CMK (cell line): ENCODE measurements around the gene CDH9.

Experiments
- DNase-seq: peaks from one replicate; pipeline ENCODE4 v3.0.0-alpha.2; 2010; ENCODE audit warnings: low read depth

The CDH9 gene, protein sequence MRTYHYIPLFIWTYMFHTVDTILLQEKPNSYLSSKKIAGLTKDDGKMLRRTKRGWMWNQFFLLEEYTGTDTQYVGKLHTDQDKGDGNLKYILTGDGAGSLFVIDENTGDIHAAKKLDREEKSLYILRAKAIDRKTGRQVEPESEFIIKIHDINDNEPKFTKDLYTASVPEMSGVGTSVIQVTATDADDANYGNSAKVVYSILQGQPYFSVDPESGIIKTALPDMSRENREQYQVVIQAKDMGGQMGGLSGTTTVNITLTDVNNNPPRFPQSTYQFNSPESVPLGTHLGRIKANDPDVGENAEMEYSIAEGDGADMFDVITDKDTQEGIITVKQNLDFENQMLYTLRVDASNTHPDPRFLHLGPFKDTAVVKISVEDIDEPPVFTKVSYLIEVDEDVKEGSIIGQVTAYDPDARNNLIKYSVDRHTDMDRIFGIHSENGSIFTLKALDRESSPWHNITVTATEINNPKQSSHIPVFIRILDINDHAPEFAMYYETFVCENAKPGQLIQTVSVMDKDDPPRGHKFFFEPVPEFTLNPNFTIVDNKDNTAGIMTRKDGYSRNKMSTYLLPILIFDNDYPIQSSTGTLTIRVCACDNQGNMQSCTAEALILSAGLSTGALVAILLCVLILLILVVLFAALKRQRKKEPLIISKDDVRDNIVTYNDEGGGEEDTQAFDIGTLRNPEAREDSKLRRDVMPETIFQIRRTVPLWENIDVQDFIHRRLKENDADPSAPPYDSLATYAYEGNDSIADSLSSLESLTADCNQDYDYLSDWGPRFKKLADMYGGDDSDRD

DNA sequence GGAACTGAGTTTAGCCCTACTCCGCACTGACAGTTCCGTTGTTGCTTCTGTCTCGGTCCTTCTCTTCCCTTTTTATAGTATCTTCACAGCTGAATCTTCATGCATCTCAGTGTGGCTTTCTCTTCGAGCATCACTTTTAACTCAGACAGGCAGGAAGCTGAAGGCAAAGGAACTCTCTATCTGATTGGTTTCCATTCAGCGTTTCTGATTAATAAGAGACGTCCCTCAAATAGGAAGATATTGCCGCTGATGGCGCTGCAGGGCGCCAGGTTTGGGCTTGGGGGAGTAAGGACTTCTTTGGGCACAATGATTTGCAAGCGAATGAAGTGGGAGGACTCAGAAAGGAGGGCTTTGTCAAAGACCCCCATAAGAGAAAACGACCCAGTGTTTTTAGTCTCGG lies at the start of gene CDH9:
CDH9 (minus strand) TSS at position 111 of the 400 bp plus-strand sequence. CDS start 50,253 bp downstream, outside the sequence.
- no peak for DNase-seq

DNA sequence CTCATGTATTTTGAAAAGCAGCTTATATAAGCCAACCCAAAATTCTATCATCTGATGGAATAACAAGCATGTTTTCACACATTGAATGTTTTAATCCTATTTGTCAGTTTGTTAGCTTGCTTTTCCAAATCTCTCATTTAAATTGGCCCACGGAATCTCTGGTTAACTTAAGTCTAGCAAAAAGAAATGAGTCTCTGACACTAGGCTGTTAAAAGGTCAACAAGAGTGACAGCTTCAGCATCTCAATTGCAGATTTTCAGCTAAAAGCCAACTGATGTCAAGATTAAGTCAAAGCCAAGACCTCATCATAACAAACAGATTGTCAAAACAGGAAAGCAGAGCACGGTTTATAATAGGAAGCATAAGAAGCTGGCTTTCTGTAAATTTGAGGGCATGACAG lies 49.4 kb upstream of the CDH9 start:
- DNase-seq, result no peak

DNA sequence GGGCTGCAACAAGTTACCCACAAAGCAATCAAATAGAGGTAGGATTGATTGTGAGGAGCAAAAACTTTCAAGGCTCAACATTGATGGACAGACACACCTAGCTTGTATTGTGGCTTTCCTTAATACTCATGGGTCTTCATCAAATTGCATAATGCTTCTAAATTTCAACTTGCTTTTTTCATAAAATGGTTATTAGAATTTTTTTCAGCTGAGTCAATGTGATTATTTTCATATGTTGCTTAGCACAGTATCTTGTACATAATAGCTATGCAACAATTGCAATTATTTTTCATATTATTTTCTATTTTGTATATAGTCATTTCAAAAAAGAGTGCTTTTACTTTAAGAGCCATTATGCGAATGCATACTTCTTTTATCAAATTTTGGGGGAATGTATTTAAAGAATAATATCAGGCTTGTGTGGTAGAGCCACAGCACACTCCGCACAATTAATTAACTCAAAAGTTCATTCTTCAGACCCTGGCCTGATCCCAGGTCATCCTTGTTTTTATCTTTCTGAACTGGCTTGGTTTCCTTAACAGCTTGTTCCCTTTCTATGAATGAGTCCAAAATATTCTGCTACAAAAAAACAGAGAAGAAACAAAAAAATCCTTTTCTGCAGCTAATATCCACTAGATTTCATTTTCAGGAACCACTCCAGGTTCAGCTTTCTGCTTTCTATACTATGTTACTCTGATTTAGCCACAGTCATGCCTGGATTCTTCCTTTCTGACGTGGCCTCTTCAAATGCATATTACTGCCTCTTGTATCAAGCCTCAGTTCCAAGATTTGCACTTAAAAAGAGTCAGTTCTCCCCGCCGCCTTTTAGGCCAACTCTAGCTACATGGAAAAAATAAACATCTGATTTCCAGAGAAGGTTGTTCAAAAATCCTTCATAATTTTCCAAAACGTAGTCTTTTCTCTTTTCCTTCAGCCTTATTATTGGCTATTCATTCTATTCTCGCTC lies 45.3 kb upstream of the CDH9 start:
- no peak for DNase-seq

DNA sequence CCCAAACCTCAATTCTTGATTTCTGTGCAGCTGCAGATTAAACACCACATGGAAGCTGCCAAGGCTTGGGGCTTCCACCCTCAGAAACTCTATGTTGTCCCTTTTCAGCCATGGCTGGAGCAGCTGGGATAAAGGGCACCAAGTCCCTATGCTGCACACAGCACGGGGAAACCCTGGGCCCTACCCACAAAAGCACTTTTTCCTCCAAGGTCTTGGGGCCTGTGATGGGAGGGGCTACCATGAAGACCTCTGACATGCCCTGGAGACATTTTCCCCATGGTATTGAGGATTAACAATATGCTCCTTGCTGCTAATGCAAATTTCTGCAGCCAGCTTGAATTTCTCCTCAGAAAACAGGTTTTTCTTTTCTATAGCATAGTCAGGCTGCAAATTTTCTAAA lies 41.8 kb upstream of the CDH9 start:
- DNase-seq, result no peak

DNA sequence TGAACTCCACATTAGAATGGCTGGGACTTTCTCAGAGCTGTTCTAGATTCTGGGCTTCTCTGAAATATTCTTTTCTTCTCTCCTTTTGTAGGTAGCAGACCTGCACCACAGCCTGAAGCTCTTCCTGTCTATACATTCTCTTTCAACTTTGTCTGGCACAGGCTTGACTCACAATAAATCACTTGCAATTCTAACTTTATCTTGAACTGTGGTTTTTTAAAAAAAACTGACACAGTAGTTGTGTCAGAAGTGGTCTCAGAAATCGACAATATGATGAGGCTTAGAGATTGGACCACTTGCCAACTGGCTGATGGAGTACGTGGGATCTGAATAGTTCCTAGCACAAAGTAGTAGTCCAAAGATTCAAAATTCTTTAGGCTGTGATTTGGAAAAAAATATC lies 24.1 kb upstream of the CDH9 start:
- DNase-seq, result no peak

DNA sequence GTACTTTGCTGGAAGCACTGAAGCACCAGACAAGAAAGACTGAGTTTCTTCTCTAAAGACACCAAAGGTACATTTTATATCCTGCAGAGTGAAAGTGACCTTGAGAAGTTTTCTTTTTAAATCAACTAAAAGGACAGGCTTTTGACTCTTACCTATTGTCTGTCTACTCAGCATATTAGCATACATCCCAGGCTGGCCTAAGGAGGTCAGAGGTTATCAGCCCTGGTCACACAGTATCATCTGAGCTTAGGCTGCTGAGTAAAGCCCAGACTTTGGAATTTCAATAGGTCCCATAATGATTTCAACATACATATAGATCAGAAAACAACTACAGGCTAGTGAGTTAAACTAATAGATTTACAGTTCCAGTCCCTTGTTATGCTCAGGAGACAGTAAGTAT lies 10.1 kb upstream of the CDH9 start:
- no peak for DNase-seq

DNA sequence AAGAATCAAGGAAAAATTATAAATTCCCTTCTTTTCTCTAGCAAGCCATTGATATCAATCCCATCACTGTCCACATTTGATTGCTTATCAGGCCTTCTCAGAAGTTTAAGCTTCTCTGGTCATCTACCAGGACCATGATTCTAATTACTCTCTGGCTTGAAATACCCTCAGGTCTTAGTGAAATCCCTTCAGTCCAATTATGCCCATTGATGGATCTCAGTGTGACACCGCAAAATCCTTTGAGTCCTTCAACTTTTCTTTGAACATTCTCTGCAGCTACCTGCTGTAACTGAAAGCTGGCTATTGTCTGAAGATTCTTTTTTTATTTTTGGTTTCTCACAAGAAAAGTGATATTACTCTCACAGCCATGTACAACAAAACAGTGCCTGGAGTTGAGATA lies 3.0 kb upstream of the CDH9 start:
- DNase-seq, result no peak

DNA sequence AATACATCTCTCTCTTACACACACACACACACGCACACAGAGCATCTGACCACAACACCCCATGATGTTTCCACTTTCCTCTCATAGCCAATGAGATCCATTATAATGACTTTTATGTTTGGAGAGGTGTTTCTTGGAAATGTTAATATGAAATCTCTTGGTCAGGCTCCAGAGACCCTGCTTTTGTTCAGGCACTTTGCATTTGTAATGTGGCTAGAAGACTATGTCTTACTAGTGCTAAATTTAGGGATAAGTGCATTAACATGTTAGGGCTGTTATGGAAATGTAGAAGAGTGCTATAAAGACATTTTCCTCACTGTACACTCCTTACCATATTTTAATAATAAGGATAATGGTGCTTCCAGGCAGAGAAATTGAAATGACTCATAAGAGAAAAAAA lies 3.8 kb downstream of the CDH9 start:
- DNase-seq, result no peak

DNA sequence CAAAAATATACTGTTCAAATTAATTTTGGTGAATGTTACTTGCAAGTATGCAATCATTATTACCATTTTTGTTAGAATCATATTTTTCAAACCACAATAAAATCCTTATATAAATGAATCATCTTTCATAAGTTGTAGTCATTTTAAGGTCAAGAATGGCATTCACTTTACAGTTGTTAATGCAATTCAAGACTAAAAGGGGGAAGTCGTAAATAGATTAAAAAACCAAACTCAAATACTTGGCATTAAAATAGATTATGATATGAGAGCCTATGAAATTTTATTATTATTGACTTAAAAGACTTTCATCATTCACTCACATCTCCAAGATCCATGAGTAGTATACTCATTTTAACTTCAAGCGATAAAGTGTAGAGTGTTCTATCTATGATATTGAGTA lies 11.6 kb downstream of the CDH9 start:
- DNase-seq, result no peak

DNA sequence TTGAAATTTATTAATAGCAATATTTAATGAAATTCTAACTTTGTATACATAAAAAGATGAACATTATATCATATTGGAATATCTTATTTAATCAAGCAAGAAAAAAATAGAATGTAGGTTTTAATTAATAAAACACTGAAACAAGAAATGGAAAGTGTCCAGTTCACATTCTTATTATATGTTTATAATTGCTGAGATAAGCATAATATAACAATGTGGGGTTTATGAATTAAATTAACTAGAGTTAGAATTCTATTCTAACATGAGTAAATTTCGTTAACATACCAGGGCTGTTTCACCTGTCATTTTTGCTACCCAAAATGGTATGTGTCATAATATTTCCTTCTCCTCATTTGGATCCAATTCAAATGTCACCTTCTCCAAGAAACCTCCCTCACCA lies 12.3 kb downstream of the CDH9 start:
- no peak for DNase-seq

DNA sequence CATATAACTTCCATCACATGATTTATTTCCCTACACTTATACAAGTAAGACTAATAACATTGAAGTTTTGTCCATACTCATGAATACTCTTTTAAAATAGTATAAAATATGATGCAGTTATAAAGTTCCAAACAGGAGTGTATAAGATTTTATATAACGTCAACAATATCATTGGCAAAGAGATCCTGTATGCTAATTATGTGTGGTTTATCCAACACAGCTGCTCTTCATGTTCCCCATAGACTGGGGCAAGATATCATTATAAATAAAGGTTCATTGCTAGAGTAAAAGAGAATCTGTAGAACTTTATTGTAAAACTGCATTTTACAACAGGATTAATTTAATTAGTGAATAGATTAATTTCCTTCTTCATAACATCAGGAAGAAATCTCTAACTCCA lies 16.9 kb downstream of the CDH9 start:
- no peak for DNase-seq

DNA sequence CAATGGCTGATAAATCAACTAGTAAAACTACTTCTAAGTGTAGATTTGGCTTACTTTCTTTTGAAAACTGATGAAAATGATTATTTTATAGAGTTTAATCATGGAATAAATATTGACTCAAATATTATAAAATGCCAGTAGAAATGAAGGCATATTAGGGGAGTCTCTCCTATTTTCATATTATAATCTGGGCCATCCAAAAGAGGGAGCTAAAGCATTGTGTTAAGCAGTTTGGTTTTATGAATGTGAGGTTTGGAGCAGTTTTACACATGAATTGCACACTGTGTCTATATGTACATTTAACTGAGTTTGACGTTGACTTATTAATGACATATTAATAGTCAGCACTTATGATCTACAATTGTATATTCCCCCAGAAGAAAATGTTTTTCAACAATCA lies 17.4 kb downstream of the CDH9 start:
- no peak for DNase-seq

DNA sequence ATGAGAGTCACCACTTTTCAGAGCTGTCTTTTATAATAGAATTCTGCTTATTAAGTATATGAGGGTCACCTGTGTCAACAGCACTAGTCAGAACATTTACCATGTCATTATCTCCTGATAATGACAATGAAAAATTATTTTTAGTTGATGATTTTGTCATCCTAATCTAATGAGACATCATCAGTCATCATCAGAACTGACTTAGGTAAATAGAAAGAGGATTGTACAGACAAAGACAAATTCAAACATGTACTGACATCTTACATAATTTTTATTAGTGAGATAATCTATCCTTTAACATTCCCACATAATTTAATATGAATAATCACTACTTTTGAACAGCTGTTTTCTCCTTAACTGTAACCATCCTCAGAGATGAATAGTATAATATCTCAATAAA lies 22.6 kb downstream of the CDH9 start:
- no peak for DNase-seq

DNA sequence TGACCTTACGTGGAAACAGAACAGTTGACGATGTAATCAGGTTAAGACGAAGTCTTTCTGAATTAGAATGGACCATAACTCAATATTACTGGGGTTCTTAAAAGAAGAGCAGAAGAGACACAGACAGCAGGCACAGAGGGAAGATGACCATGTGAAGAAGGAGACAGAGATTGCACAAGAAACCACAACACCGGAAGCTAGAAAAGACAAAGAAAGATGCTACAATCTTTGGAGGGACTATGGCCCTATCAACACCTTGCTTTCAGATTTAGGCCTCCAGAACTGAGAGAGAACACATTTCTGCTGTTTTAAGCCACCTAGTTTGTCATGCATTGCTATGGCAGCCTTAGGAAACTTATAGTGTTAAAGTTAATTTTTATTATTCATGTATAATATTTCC lies 27.1 kb downstream of the CDH9 start:
- DNase-seq, result no peak

DNA sequence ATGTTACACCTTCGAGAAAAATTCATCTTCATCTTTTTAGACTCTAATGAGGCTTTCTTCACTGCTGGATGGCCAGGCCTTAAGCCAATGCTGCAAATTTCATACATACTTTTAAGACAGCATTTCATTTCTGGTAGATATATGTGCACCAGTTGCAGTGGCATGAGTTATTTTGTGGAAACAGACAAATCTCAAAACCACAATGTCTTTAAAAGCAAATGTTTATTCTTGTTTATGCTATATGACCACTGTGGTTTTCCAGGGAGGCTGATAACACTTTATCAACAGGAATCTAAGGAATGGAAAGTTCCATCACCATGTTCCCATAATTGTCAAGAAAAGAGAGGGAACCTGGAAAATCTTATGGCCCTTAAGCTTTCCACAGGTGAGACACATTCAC lies 27.7 kb downstream of the CDH9 start:
- DNase-seq, result no peak

DNA sequence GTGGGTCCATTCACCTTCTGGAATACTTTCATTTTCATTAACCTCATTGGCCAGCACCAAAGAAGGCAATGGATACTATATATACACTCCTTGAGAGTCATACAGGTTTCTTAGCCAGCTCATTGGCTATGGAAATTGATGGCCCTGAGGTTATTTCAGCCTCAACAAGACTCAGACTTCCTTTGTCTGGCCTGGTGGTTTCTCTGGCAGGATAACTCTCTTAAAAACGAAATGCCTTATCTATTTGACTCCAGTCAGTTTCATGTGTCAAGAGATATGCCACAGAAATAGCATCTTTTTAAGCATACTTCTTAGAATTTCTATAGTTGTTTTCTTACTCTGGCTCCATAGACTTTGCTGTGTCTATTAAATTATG lies 28.9 kb downstream of the CDH9 start:
- DNase-seq, result no peak

DNA sequence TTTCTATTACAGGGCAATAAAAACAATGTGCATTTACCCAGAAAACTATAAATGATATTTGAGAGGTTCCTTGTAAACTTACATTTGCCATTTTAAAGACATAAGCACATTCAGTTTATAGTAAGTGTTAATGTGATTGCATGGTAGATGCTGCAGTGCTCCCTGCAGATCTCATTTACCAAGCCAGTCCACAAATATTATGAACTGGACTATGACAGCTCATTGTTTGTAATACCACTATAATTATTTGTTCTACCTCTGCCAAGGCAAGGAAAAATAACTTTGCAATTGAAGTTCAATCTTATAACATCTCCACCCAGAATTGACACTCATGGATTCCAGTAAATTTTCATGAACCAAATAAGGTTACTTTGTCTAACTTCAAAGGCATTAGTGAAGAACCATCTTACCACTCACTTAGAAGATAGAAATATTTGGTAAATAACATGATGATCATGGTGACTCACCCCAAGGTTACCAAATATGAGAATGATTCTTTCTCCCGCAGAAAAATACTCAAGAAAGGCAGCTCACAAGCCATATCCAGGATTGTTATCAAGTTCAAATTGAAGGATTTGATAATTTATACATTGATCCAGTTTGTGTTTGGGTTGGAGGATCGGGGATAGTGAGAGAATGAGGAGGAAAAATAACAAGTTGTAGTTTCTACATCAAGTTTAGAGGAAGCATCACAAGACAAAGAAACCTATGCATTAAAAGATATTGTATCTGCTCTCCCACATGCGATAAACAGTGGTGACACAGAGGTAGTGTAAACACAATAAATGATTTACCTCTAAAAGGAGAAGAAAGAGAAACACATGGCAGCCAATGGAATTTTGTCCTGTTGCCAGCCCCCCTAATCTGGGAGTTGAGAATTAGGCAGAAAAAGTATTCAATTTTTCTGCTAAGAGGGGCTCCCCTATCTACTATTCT lies 29.5 kb downstream of the CDH9 start:
- no peak for DNase-seq

DNA sequence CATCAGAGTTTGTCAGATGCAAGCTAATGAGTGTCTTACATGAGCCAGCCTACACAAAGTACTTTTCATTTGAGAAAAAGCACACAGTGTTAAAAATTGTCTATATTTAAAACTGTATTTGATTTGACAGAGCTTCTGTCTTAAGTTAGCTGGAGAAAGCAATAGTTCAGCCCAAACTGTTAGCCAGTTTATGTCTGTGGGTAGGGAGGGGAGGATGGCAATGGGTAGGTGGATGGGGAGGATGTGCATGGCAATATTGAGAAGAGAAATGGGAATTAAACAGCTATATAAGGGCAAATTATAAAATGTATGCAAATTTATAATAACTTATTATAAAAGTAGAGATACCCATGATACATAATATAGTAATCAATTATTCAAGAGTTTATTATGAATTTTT lies 31.3 kb downstream of the CDH9 start:
- DNase-seq, result no peak

DNA sequence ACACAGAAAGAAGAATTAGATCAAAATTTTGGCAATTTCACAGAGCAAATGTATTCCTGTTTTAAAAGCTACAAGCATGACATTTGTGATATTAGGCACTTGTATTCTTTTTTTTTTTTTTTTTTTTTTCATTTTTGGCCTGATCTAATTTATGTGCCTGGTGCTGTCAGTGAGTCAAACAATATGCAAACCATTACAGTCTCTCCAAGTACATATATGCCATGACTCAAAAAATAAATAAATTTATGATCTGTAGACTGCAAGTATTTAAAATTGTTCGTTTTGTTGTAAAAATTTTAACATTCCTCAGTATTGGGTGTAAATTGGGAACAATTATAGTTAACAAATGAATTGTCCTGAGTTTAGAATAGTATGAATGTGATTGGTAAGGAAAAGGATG lies 51.4 kb downstream of the CDH9 start:
- DNase-seq, result no peak

DNA sequence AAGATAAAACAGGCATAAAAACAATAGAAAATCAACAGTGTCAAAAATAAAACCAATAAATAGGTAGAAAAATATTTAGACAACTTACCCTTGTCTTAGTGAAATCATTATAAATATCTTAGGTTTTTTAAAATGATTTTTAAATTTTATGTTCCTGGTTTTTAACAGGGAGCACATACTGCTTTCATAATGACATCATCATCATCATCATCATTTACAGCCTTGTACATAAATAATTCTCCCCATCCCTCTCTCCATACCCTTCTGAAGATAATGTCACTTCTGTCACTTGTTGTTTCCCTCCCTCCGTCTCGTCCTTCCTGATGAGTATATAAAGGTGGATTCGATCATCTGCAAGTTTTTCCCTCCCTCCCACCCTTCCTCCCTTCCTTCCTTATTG lies 56.6 kb downstream of the CDH9 start:
- DNase-seq, result no peak

DNA sequence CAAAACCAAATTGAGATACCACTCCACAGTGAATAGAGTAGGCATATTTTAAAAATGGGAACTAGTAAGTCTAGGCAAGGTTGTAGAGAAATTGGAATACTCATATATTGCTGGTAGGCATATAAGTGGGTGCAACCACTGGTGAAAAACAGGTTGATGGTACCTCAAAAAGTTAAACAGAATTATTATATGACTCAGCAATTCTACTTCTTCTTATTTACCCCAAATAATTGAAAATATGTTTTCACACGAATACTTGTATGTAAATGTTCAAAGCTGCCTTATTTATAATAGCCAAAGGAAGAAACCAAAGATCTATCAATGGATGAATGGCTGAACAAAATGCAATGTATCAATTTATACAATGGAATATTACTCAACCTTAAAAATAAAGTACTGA lies 79.1 kb downstream of the CDH9 start:
- no peak for DNase-seq
